ENCODE results near the gene MED13.
"Not testable (repeated sequence)": the region's sequence is repeated elsewhere in the genome, so short reads cannot be mapped to it uniquely, and the experiment has no call there.

The MED13 gene

GRCh38 chr17:62076864-62077788, 12.0 kb upstream of the MED13 start:
- CTCF ChIA-PET: interaction anchor here (1.0 to 6.6 kb wide), 4 partner anchors 9 to 32 kb away, joined by 3 to 47 read pairs (median 8); no protein-coding TSS in a partner anchor

GRCh38 chr17:62075308-62075815, 10.3 kb upstream of the MED13 start:
- no peak for DNase-seq (ENCODE audit: low read depth, low spot score)
- POLR2A ChIA-PET: interaction anchor here (0.6 to 0.9 kb wide), 3 partner anchors 9 to 334 kb away, joined by 3 read pairs; no protein-coding TSS in a partner anchor
- TF ChIP-seq, protein P1, sequence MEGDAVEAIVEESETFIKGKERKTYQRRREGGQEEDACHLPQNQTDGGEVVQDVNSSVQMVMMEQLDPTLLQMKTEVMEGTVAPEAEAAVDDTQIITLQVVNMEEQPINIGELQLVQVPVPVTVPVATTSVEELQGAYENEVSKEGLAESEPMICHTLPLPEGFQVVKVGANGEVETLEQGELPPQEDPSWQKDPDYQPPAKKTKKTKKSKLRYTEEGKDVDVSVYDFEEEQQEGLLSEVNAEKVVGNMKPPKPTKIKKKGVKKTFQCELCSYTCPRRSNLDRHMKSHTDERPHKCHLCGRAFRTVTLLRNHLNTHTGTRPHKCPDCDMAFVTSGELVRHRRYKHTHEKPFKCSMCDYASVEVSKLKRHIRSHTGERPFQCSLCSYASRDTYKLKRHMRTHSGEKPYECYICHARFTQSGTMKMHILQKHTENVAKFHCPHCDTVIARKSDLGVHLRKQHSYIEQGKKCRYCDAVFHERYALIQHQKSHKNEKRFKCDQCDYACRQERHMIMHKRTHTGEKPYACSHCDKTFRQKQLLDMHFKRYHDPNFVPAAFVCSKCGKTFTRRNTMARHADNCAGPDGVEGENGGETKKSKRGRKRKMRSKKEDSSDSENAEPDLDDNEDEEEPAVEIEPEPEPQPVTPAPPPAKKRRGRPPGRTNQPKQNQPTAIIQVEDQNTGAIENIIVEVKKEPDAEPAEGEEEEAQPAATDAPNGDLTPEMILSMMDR (IDR thresholded peaks at IDR 0.05; ENCODE audit: insufficient read depth, low read length, missing control alignments): no peak
- no peak overlapping the region for H3K4me3 ChIP-seq (ENCODE audit: low read depth, low read length)
- CTCF ChIA-PET: interaction anchor here (1.1 to 6.6 kb wide), 4 partner anchors 8 to 11 kb away, joined by 3 to 47 read pairs (median 6); partner anchors contain the start of gene MED13

More at GRCh38 chr17:62076864-62077788, 12.0 kb upstream of the MED13 start:
- H3K4me3 ChIP-seq (ENCODE audit: low read depth, low read length): no peak overlapping the region
- DNase-seq (ENCODE audit: low read depth, low spot score): no peak
- TF ChIP-seq, protein P1 (IDR thresholded peaks at IDR 0.05; ENCODE audit: insufficient read depth, low read length, missing control alignments): no peak
- POLR2A ChIA-PET: no interaction called here

DNA sequence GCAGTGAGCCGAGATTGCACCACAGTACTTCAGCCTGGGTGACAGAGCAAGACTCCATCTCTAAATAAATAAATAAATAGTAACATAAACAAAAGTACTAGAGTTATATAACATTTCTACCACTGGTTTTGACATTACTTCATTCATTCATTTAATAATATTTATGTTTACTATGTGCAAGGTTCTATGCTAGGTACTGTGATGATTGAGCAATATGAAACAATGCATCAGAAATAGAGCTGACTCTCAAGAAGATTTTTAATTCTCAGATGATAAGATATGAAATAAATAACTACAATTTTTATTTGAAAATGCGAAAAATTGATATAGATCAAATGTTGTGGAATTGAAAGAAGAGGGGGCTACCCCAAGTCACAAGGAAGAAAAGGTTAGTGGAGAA, 8.9 kb upstream of the MED13 start:
- no peak for DNase-seq (ENCODE audit: low read depth, low spot score)
- TF ChIP-seq, protein P1 (IDR thresholded peaks at IDR 0.05; ENCODE audit: insufficient read depth, low read length, missing control alignments): no peak
- no peak overlapping the region for H3K4me3 ChIP-seq (ENCODE audit: low read depth, low read length)
- ChIA-PET CTCF (interaction anchor here (1.4 to 6.6 kb wide), 2 partner anchors 8 to 35 kb away, joined by 4 to 47 read pairs; no protein-coding TSS in a partner anchor), POLR2A (no interaction called here)

- DNase-seq (ENCODE audit: low read depth, low spot score); CTCF ChIA-PET; H3K4me3 ChIP-seq (ENCODE audit: low read depth, low read length); POLR2A ChIA-PET: not testable (repeated sequence)
Measured at GRCh38 chr17:62072855-62073254, 7.8 kb upstream of the MED13 start.

DNA sequence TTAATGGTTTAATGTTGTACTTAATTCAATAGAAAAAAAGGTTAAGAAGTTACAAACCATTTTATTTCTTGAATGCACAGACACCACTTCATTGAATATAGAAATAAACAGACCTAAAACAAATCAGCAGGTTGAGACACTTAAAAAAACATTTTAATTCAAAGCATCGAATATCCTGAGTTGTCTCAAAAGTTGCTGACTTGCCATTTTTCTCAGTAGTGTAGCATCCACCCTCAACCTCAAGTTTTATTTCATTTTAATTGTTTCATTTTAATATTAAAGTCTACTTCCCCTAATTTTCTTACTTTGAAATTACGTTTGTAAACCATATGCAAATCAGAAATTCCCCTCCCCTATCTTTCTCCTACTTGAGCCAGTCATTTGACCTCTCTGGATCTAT, 5.8 kb upstream of the MED13 start:
- DNase-seq (ENCODE audit: low read depth, low spot score): no peak
- TF ChIP-seq, protein P1 (IDR thresholded peaks at IDR 0.05; ENCODE audit: insufficient read depth, low read length, missing control alignments): no peak
- POLR2A ChIA-PET: no interaction called here
- no peak overlapping the region for H3K4me3 ChIP-seq (ENCODE audit: low read depth, low read length)
- CTCF ChIA-PET: interaction anchor here (1.4 kb wide), 1 partner anchor 38 kb away, joined by 5 read pairs; no protein-coding TSS in a partner anchor

DNA sequence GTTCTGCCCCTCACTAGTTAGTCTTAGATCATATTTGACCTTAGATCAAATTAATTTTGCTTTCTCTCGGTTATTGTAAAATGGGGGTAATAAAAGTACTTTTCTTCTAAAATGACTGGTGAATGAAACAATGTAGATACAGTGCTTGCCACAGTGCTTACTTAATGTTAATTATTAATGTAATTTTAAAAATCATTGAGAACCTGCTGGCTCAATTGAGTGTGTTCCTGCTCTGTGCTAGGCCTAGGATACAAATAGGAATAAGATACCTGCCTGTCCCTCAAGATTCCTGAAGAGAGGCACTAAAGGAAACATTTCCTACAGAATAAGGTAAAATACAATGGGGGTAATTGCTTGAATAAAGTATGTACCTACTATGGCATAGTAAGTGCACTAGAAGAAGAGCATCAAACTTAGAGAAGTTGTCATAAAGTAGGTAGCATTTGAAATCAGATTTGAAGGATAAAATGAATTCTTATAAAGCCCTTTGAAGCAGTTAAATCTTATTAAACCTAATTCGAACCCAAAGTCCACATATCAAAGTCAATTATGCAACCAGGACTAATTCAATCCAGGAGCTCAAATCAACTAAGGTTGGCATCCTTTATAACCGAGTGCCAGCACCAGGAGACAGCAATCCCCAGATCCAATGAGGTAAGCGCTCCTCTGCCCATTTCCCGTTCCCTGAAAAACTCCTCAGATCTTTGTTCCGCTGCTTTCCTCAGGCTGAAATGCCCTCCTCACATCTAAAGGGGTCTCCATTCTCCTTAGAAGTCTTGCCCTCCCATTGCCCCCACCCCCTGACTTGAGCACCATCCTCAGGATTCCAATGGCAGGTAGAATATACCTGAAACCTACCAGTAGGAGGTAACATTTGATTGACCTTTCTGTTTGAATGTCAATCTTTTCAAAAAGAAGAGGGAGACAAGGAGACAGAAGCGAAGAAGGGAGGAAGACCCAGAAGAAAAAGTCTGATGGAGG, 2.4 kb upstream of the MED13 start:
- ChIA-PET CTCF (interaction anchor here (0.9 to 1.0 kb wide), 2 partner anchors 9 to 43 kb away, joined by 3 to 8 read pairs; no protein-coding TSS in a partner anchor), POLR2A (no interaction called here)
- no peak for DNase-seq (ENCODE audit: low read depth, low spot score)
- H3K4me3 ChIP-seq (ENCODE audit: low read depth, low read length): no peak overlapping the region
- TF ChIP-seq, protein P1 (IDR thresholded peaks at IDR 0.05; ENCODE audit: insufficient read depth, low read length, missing control alignments): no peak
